Measurements from ENCODE around the gene TAL1.

The TAL1 gene

DNA sequence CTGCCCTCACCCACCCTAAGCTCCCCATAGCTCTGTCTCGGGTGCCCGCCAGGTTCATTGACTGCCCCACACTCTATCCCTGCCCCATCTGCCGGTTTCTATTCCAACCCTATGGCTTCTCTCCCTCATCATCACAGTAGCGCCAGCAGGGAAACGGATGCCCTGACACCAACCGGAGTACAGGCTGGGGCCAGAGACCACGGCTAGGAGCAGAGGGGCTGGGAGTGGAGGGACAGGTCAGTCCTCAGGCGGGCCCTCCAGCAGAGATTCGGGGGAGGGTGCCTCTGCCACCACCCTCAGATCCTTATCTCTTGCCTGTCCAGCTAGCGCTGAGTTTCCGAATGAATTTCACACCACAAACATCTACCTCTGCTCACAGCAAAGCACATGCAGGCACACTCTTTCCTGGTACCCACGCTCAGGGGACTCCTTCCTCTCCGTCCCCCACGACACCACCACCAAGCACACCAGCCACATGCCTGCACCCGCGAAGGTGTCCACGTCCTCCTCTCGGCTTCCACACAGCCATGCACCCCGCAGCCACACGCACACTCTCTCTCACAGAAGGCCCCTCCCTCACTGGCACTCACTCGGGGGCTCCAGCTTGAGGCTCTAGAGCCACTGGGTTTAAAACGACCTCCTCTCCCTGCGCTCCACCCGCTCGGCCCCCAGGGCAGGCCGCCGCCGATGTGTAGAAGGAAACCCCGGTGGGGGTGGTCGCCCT is 7.2 kb downstream of the TAL1 start:
- H3K4me3 ChIP-seq (ENCODE audit: low read depth, low read length): no peak overlapping the region
- no peak for DNase-seq (ENCODE audit: low read depth)
- TF ChIP-seq, protein P1, sequence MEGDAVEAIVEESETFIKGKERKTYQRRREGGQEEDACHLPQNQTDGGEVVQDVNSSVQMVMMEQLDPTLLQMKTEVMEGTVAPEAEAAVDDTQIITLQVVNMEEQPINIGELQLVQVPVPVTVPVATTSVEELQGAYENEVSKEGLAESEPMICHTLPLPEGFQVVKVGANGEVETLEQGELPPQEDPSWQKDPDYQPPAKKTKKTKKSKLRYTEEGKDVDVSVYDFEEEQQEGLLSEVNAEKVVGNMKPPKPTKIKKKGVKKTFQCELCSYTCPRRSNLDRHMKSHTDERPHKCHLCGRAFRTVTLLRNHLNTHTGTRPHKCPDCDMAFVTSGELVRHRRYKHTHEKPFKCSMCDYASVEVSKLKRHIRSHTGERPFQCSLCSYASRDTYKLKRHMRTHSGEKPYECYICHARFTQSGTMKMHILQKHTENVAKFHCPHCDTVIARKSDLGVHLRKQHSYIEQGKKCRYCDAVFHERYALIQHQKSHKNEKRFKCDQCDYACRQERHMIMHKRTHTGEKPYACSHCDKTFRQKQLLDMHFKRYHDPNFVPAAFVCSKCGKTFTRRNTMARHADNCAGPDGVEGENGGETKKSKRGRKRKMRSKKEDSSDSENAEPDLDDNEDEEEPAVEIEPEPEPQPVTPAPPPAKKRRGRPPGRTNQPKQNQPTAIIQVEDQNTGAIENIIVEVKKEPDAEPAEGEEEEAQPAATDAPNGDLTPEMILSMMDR (IDR thresholded peaks at IDR 0.05; ENCODE audit: insufficient read depth, low read depth, low read length, missing control alignments): no peak

DNA sequence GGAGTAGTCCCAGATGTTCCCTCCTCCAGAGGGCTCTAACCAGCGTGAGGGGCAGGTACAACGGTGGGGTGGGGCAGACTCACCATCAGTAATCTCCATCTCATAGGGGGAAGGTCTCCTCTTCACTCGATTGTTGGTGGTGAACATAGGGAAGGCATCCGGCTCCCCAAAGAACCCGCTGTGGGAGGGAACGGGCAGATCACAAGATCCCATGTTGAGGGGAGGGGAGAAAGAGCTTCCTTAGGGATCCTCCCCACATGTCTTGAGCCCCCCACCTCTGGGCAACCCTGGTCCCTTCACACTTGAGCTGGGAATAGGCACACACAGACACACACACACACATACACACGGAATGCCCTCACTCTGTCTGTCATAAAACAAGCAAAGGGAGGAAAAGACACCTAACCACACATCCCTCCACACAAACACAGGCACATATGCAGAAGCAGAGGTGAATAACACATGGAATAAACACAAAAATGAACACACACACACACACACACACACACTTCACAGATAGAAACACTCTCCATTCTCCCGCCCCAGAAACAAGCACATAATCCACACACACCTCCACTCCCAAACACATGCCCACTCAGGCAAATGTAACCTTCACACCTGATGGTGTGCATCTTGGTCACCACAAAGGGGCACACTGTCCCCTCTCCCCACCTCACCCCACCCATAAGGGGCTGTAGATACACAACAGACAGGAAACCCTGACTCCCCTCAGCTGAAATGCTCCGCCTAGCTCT is 7.9 kb downstream of the TAL1 start:
- DNase-seq (ENCODE audit: low read depth): no peak
- no peak overlapping the region for H3K4me3 ChIP-seq (ENCODE audit: low read depth, low read length)
- TF ChIP-seq, protein P1 (IDR thresholded peaks at IDR 0.05; ENCODE audit: insufficient read depth, low read depth, low read length, missing control alignments): no peak

DNA sequence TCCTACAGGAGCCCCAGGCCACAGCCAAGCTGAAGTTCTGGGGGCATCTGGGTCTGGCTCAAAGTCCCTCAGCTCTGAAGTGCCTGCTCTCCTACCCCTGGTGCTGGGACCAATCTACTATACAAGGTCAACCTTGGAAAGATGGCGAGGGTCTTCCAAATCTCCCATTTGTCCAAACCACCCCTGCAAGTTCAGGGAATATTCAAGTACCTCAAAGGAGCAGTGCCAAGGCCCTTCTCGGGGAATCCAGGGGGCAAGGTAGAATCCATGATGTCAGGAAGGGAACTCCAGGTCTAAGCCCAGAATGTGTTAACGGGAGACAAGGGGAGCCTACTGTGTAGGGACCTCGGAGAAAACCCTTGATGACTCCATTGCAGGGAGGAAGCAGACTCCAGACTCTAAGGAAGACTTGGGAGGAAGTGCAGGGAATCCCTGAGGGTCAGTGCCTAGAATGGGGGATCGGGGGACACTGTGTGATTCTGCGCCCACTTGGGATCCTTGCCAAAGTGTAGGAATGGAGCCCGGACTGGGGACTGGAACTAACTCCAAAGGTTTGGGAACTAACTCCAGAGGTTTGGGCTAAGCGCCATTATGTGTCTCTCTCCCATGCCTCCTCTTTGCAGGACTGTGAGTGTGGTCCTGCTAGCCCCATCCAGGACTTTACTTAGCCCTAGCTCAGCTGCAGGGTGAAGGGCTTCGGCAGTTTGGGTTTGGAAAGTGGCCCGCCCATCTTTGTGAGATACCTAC is 8.7 kb downstream of the TAL1 start:
- no peak for DNase-seq (ENCODE audit: low read depth)
- no peak overlapping the region for H3K4me3 ChIP-seq (ENCODE audit: low read depth, low read length)
- TF ChIP-seq, protein P1 (IDR thresholded peaks at IDR 0.05; ENCODE audit: insufficient read depth, low read depth, low read length, missing control alignments): no peak

DNA sequence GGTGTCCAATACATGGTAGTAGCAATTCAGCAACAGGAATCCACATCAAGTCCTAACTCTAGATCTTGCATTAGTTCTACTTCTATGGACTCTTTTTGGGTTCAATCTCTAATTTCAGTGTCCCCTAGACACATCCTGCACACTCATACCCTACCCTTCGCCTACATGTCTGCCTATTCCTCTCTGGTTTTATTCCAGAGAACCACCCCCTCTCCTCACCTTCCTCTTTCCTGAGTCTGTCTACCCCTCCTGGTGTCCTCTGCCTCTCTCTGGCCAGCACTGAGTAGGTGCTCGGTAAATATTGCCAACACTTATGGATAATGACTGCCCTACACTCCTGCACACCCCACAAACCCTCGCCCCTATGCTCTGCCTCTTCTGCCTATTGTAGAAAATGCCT is 9.5 kb downstream of the TAL1 start:
- no peak for DNase-seq (ENCODE audit: low read depth)
- no peak overlapping the region for H3K4me3 ChIP-seq (ENCODE audit: low read depth, low read length)
- TF ChIP-seq, protein P1 (IDR thresholded peaks at IDR 0.05; ENCODE audit: insufficient read depth, low read depth, low read length, missing control alignments): no peak

DNA sequence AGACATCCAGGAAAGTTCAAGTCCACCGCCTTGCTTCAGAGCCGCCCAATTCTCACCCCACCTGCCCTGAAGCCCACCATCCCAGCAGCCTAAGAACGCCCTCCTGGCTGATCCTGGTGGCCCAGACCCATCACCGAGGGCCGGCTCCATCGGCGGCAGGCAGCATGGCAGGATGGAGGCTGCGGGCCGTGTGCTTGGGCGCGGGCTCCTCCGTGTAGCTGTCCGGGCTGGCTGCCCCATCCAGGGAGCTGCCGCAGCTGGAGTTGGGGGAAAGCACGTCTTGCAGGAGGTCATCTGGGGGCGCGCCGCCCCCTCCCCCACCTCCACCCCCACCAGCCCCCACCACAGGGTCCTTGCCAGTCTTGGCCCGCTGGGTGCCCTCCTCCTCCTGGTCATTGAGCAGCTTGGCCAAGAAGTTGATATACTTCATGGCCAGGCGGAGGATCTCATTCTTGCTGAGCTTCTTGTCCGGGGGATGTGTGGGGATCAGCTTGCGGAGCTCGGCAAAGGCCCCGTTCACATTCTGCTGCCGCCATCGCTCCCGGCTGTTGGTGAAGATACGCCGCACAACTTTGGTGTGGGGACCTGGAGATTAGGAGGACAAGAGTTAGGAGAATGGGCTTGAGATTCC is 12.3 kb downstream of the TAL1 start:
- no peak overlapping the region for H3K4me3 ChIP-seq (ENCODE audit: low read depth, low read length)
- TF ChIP-seq, protein P1 (IDR thresholded peaks at IDR 0.05; ENCODE audit: insufficient read depth, low read depth, low read length, missing control alignments): no peak
- no peak for DNase-seq (ENCODE audit: low read depth)

DNA sequence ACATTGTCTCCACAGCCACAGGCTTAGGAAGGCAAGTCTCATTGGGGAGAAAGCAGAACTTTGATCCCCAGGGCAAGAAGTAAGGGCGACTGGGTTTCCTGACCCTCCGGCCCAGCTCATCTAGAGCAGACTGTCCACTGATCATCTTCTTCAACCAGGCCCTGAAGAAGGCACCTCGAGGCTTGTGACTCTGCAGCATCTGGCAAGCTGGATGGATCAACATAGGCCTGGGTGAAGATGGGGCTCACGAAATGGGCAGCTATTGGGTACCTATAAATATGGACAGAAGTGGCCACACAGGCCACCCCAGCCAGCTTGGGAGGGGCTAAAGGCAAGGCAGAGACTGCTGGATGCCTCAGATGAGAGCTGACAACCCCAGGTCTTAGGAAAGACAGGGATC is 13.0 kb downstream of the TAL1 start:
- H3K4me3 ChIP-seq (ENCODE audit: low read depth, low read length): no peak overlapping the region
- DNase-seq (ENCODE audit: low read depth): no peak
- TF ChIP-seq, protein P1 (IDR thresholded peaks at IDR 0.05; ENCODE audit: insufficient read depth, low read depth, low read length, missing control alignments): no peak

All from GM12865 (cell line).